Adrenal gland (tissue), 5 donors: ENCODE results near the gene KIF2A.

Experiments
- CTCF ChIP-seq, 6 experiments: fragments of 450-650 bp in 4 of 6; fragments of 200-600 bp in 2 of 6; sonication (generic) in 1 of 6; IDR thresholded peaks; 1 replicate in 5 of 6; 2 replicates in 1 of 6; pipeline versions ENCODE4 v1.5.1 to v1.8.0; 2016 to 2021; ENCODE audit warnings: antibody characterized with exemption in 6 of 6, mild to moderate bottlenecking in 2 of 6, moderate library complexity in 1 of 6
- POLR2A ChIP-seq, 2 donors: fragments of 450-650 bp; IDR thresholded peaks; one replicate each; pipeline ENCODE4 v1.6.1; 2017; ENCODE audit warnings: antibody characterized with exemption in 2 of 2, mild to moderate bottlenecking in 2 of 2, moderate library complexity in 1 of 2
- donor health status: DM: no; HTN: no; CAD: no.

DNA sequence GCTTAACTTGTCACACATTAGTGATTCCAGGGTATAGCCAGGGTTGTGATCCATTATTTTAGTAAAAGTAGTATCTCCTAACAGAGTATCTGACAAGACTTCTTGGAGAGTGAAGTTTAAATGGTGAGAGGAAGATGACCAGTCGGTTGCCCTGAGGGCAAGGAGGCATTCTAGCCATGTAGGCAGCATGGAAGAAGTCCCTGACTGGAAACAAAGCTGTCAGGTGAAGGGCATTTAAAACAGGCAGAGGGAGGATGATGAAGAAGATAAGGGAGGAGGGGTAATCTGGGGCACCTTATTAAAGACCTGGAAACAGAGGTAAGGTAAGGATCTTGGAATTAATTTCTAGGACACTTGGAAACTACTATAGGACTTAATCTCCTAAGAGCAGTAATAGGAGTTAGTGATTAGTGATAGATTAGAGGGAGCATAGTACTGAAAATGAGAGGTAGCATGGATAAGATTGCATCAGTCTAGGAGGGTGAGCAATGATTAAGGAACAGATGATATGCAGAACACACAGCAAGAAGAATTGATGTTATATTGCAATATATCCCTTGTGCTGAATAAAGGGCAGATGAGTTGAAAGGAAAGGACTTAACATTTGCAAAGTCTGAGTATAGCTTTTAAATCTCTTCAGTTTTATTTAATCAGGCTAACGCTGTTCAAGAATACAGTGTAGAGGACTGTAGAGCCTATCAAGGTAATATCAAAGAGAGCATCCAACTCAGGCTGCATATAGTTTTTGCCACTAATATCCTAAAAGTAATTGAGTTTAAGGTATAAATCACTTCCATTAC lies 9.6 kb downstream of the KIF2A start:
- TF ChIP-seq CTCF (IDR thresholded peaks at IDR 0.05) = no peak
- no peak for TF ChIP-seq POLR2A (IDR thresholded peaks at IDR 0.05)
